Suprapubic skin (tissue), 4 donors: Measurements from ENCODE around the gene INTS14. TPM values are rescaled to one million over a fixed set of nuclear protein-coding genes. Genes with fewer than 3 reads are reported as not detected.
A peak's percentile ranks its signal among the peaks of the same experiment; 100 is the strongest.

Experiments used
- DNase-seq, 2 donors: peaks; one replicate each; pipeline ENCODE4 v3.0.0-alpha.2; 2019; ENCODE audit warnings: low spot score in 2 of 2
- H3K27ac ChIP-seq: fragments of 200-600 bp; sonication (generic); one replicate; pipeline ENCODE4 v1.5.1; 2019
- H3K27me3 ChIP-seq: fragments of 200-600 bp; sonication (generic); one replicate; pipeline ENCODE4 v1.5.1; 2019
- H3K36me3 ChIP-seq: fragments of 200-600 bp; sonication (generic); one replicate; pipeline ENCODE4 v1.5.1; 2019
- H3K4me1 ChIP-seq: fragments of 200-600 bp; sonication (generic); one replicate; pipeline ENCODE4 v1.5.1; 2019
- H3K4me3 ChIP-seq: fragments of 200-600 bp; sonication (generic); one replicate; pipeline ENCODE4 v1.5.1; 2019; ENCODE audit warnings: mild to moderate bottlenecking
- H3K9me3 ChIP-seq: fragments of 200-600 bp; sonication (generic); one replicate; pipeline ENCODE4 v1.5.1; 2019
- CTCF ChIP-seq, 2 donors: fragments of 200-600 bp in 1 of 2; fragments of 450-650 bp in 1 of 2; sonication (generic) in 1 of 2; IDR thresholded peaks; one replicate each; pipeline ENCODE4 v1.5.1; 2016 to 2019; ENCODE audit warnings: antibody characterized with exemption in 2 of 2, mild to moderate bottlenecking in 1 of 2, moderate library complexity in 1 of 2
- EP300 ChIP-seq: sonication (generic); formaldehyde crosslinking; IDR thresholded peaks from one replicate; pipeline ENCODE4 v1.6.1; 2017; ENCODE audit warnings: antibody characterized with exemption
- POLR2A ChIP-seq, 2 donors: fragments of 450-650 bp; IDR thresholded peaks; one replicate each; pipeline ENCODE4 v1.6.1; 2017; ENCODE audit warnings: antibody characterized with exemption in 2 of 2, mild to moderate bottlenecking in 2 of 2, moderate library complexity in 2 of 2
- POLR2AphosphoS5 ChIP-seq, 3 donors: sonication (generic); formaldehyde crosslinking; IDR thresholded peaks; one replicate each; pipeline ENCODE4 v1.6.1; 2017; ENCODE audit warnings: antibody characterized with exemption in 3 of 3
- WGBS: methylation state at CpG from one replicate; pipeline ENCODE4 v1.1.5; 2018; 5-methylcytosine and 5-hydroxymethylcytosine counted together
- total RNA-seq, 4 donors: library from RNA; depleted of rRNA; stranded (reverse); fragments of >200 nt; gene quantifications; one replicate each; pipeline ENCODE4 v1.1.0, GENCODE V29; 2016

Gene INTS14
- total RNA-seq, 4 donors from 2014 or later, result 37.1 to 72.5 (median 49.1) TPM

- TF ChIP-seq POLR2A (IDR thresholded peaks at IDR 0.05) (no peak), EP300 (no peak), CTCF (IDR thresholded peaks at IDR 0.05) (no peak), POLR2AphosphoS5 (IDR thresholded peaks at IDR 0.05) (no peak)
- H3K27ac ChIP-seq, result no peak overlapping the region
- no peak overlapping the region for H3K4me3 ChIP-seq
Observed at GRCh38 chr15:65571971-65572370, 39.0 kb downstream of the INTS14 start.

GRCh38 chr15:65569728-65570127 is 41.2 kb downstream of the INTS14 start:
- no peak for DNase-seq
- H3K4me1 ChIP-seq, result peaks cover 5% of the 10 kb centered on the region
- TF ChIP-seq POLR2A (IDR thresholded peaks at IDR 0.05) (no peak), POLR2AphosphoS5 (IDR thresholded peaks at IDR 0.05) (no peak)
- no peak overlapping the region for H3K4me3 ChIP-seq
- 42% methylated on average over 3 of the region's 3 CpGs for WGBS
- peak overlapping the region; percentile 26 for H3K27ac ChIP-seq
- peaks cover 56% of the 10 kb centered on the region for H3K36me3 ChIP-seq
- no peaks in the 10 kb centered on the region for H3K9me3 ChIP-seq
- H3K27me3 ChIP-seq, result no peaks in the 10 kb centered on the region

More at GRCh38 chr15:65571971-65572370, 39.0 kb downstream of the INTS14 start:
- 88% methylated on average over 2 of the region's 2 CpGs for WGBS
- DNase-seq, result no peak
- H3K4me1 ChIP-seq, result peaks cover 5% of the 10 kb centered on the region
- no peaks in the 10 kb centered on the region for H3K27me3 ChIP-seq
- peaks cover 56% of the 10 kb centered on the region for H3K36me3 ChIP-seq
- H3K9me3 ChIP-seq, result no peaks in the 10 kb centered on the region

GRCh38 chr15:65561934-65562333 is 49.0 kb downstream of the INTS14 start:
- Histone ChIP-seq H3K9me3 (no peaks in the 10 kb centered on the region), H3K27me3 (no peaks in the 10 kb centered on the region), H3K36me3 (peaks cover 64% of the 10 kb centered on the region), H3K27ac (no peak overlapping the region), H3K4me1 (no peaks in the 10 kb centered on the region), H3K4me3 (no peak overlapping the region)
- TF ChIP-seq POLR2A (IDR thresholded peaks at IDR 0.05) (no peak), CTCF (IDR thresholded peaks at IDR 0.05) (no peak), EP300 (no peak), POLR2AphosphoS5 (IDR thresholded peaks at IDR 0.05) (no peak)
- no peak for DNase-seq
- 85% methylated on average over 6 of the region's 6 CpGs for WGBS

GRCh38 chr15:65559941-65560340 is 51.0 kb downstream of the INTS14 start:
- TF ChIP-seq EP300 (no peak), POLR2AphosphoS5 (IDR thresholded peaks at IDR 0.05) (no peak), CTCF (IDR thresholded peaks at IDR 0.05) (no peak), POLR2A (IDR thresholded peaks at IDR 0.05) (no peak)
- H3K27me3 ChIP-seq, result no peaks in the 10 kb centered on the region

GRCh38 chr15:65558997-65559760 is 51.8 kb downstream of the INTS14 start:
- 91% methylated on average over 6 of the region's 6 CpGs for WGBS
- Histone ChIP-seq H3K27me3 (no peaks in the 10 kb centered on the region), H3K27ac (no peak overlapping the region), H3K36me3 (peaks cover 64% of the 10 kb centered on the region), H3K4me3 (no peak overlapping the region), H3K4me1 (no peaks in the 10 kb centered on the region), H3K9me3 (no peaks in the 10 kb centered on the region)
- TF ChIP-seq POLR2A (IDR thresholded peaks at IDR 0.05) (no peak), POLR2AphosphoS5 (IDR thresholded peaks at IDR 0.05) (no peak), EP300 (no peak), CTCF (IDR thresholded peaks at IDR 0.05) (no peak)
- no peak for DNase-seq

More at GRCh38 chr15:65559941-65560340, 51.0 kb downstream of the INTS14 start:
- H3K36me3 ChIP-seq, result peaks cover 68% of the 10 kb centered on the region
- DNase-seq, result no peak
- H3K27ac ChIP-seq, result no peak overlapping the region
- H3K9me3 ChIP-seq, result no peaks in the 10 kb centered on the region
- H3K4me1 ChIP-seq, result no peaks in the 10 kb centered on the region
- H3K4me3 ChIP-seq, result no peak overlapping the region
